Fibroblast of skin of back (primary cell): ENCODE measurements around the gene BCKDHA.
"Not testable (repeated sequence)": the region's sequence is repeated elsewhere in the genome, so short reads cannot be mapped to it uniquely, and the experiment has no call there.

Experiments
- DNase-seq: peaks from one replicate; pipeline ENCODE4 v3.0.0-alpha.2; 2013

BCKDHA gene

DNA sequence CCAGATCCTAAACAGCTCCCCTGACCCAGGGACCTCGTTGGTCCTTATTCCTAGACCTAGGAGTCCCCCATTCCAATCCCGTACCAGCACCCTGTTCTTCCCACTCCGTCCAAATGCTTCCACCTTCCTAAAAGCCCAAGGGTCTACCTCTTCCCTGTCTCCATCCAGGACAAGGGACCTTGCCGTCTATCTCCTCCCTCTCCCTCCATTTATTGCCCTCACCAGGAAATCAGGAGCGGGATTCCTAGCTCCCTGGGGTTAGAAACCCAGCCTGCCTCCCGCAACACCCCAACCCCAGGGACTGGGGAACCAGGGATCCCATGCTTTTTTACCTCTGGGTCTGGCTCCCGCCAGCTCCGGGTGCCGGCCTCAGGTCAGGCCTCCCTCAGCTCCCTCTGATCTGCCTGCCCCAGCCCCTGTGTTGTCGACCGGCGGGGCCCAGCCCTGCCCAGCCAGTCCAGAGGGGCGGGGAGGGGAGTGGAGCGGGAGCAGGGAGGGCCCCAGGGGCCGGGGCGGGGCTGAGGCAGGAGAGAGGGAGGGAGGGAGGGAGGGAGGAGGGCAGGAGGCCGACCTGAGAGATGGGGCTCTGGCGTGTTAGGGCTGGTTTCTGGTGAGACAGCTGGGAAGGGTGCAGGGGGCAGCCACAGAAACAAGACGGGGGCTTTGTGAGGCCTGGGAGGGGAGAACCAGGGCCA lies 29.5 kb downstream of the BCKDHA start, which contains the start of gene B3GNT8:
Gene B3GNT8, minus strand, starts transcription at position 423 of the 695 bp plus-strand sequence. CDS start 596 bp downstream, outside the sequence.
- DNase-seq, result peak; percentile 71

DNA sequence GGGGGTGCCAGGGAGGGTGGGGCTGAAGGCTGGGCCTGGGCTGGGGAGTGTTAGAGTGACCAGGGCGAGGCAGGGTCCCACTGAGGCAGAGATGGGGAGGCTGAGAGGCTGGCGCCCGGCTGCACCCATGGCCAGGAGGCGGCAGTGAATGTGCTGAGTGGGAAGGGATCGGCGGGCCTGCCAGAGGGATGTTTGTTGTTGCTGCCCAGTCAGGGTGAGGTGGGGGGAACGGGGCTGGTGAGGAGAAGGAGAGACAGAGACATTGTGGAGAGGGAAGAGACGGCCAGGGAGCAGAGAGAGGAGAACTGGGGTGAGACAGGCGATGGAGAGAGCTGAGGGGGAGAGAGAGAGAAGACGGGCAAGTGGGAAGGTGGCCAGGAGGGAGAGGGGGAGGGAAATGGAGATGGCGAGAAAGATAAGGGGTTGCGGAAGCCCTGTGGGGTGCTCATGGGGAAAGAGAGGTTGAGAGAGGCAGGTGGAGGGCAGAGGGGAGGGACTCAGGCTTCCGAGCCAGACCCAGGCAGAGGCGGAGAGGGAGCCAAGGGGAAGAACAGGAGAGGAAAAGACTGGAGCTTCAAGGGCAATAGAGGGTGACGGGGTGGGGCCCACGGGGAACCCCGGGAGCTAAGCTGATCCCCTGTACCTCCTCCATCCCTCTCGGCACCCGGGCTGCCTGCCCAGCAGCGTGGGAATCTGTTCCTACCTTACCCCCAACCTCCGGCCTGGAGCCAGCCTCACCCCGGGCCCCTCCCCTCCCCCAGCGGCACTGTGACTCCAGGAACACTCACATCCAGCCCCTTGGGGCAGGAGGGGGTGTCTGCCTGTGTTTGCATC lies 30.2 kb downstream of the BCKDHA start:
- DNase-seq, result no peak

DNA sequence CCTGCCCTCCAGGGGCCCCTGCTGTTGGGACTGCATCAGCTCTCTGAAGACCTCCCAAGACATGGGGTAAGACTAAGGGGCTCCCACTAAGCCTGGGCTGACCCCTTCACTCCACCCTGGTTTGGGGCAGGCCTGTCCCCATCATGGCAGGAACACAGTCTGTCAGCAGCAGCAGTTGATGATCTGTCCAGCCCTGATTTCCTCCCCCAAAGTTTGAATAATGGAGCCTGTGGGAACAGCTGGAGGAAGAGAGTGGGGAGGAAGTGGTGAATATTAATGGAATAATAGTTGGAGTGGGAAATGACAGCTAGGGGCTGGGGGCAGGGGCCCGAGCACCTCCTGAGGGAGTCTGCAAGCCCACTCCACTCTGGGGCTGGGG lies 30.9 kb downstream of the BCKDHA start:
- no peak for DNase-seq

DNA sequence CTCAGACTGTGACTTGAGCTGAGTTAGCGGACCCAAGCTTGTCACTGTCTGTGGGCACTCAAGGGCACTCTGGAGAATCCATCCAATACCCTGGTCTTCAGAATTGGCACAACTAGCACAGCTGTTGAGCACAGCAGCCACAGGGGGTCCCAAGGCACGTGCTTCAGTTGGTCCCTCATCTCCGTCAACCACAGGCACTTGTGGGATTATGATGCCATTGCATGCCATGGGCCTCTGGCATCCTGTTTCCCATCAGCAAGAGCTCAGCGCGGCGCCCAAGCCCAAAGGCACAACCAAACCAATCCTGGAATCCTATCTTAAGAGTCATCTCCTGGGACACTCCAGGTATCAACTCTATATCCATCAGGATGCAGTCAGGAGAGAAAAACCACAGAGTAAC lies 33.3 kb downstream of the BCKDHA start:
- DNase-seq, result peak; percentile 62

DNA sequence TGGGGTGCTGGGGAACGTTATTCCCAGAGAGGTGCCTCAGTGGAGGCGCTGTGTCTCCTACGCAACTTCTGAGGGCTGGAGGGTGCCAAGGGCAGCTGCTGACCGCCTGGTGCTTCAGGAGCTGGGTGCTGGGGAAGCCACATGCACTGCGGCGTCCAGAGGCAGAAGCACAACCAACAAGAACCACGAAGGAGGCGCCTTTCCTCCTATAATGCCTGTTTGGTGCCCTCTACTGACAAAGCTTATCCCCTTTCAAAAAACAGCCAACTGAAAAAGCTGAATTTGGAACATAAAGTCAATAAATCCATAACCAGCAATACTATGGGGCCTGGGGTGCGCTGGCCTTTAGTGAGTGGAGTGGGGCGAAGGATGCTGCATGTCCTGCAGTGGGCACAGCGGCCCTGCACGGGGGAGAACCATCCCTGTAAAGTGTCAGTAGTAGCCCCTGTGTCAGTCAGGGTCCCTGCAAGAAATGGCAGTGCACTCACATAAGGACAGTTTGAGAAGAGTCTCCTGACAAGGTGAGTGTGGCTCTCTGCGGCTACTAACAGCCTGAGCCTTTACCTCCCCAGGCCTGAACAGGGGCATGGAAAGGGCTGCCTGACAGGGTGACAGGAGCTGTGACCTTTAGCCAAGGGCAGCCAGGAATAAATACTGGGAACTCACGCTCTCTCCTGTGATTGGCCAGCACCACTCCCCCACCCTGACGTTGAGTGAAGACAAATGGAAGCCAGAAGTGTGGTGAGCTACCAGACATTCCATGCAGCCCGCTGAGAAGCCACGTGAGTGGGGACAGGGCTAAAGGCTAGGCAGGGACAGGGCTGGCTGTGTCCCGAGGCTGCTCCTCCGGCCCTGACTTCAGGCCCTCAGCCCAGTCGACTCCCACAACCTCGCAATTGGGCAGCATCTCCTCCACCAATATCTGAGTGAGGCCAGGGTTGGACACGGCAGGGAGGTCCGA lies 34.1 kb downstream of the BCKDHA start:
- DNase-seq, result peak; percentile 39

DNA sequence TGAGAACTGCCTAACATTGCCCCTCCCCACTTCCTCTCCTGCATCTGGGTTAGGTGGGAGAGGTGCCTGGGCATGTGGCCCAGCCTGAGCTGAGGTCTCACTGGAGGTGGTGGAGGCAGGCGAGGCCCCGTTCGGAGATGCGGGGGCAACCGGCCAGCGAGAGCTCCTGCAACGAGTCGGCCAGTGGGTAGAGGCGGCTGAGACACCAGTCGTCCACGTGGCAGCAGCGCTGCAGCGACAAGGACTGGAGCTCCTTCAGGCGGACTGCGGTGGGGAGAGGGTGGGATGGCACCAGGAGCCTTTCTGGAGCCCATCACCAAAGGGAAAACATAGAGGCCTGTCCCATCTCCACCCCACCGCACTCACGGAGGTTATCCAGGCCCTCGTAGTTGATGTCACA lies 35.6 kb downstream of the BCKDHA start:
- no peak for DNase-seq

DNA sequence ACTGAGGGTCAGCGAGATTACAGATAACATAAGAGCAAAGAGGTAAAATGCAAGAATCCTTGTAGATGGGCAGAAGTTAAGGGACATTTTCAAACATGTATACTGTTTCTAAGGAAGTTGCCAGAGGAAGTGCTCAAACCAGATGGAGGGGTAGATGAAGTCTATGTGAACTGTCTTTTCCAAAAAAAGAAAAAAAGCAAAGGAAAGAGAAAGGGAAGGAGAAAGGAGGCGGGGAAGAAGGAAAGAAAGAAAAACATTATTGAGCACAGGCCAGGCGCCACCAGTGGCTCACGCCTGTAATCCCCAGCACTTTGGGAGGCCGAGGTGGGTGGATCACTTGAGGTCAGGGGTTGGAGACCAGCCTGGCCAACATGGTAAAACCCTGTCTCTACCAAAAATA lies 36.8 kb downstream of the BCKDHA start:
- DNase-seq, result no peak

DNA sequence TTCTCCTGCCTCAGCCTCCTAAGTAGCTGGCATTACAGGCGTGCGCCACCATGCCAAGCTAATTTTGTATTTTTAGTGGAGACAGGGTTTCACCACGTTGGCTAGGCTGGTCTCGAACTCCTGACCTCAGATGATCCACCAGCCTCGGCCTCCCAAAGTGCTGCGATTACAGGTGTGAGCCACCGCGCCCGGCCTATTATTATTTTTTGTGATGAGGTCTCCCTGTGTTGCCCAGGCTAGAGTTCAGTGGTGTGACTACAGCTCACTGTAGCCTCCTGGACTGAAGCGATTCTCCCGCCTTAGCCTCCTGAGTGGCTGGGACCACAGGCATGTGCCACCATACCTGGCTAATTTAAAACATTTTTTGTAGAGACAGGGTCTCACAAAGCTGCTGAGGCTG lies 37.8 kb downstream of the BCKDHA start:
- not testable (repeated sequence) for DNase-seq

DNA sequence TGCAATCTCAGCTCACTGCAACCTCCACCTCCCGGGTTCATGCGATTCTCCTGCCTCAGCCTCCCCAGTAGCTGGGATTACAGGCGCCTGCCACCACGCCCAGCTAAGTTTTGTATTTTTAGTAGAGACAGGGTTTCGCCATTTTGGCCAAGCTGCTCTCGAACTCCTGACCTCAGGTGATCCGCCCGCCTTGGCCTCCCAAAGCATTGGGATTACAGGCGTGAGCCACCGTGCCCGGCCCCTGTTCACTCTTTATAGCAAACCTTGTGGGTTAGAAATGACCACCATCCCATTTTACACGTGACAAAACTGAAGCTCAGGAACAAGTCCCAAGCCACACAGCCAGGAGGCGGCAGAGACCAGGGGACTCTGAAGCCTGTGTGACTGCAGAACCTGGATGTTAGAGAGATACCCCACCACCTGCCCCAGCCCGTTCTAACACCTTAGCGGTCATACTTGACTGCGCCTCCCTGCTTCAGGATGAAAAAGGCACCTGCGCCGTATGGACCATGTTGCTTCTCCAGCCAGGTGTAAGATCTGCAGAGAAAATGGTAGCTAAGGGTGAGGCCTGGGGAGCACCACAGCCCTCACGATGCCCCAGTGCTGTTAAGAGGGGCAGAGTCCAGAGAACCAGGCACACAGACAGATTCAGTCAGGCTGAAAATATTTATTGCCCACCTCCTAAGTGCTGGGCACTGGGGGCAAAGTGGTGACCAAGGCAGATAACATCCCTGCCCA lies 38.5 kb downstream of the BCKDHA start:
- no peak for DNase-seq

DNA sequence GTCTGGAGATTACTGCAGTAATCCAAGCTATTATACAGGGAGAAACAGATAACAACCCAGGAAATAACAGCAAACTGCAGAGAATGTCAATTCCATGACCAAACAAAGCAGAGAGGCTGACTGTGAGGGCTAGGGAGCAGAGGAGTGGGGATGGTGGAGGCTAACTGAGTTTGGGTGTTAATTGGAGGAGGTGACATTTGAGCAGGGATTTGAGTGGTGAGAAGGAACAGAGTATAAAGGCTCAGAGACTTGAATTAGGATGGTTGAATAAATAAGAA lies 39.0 kb downstream of the BCKDHA start:
- no peak for DNase-seq

DNA sequence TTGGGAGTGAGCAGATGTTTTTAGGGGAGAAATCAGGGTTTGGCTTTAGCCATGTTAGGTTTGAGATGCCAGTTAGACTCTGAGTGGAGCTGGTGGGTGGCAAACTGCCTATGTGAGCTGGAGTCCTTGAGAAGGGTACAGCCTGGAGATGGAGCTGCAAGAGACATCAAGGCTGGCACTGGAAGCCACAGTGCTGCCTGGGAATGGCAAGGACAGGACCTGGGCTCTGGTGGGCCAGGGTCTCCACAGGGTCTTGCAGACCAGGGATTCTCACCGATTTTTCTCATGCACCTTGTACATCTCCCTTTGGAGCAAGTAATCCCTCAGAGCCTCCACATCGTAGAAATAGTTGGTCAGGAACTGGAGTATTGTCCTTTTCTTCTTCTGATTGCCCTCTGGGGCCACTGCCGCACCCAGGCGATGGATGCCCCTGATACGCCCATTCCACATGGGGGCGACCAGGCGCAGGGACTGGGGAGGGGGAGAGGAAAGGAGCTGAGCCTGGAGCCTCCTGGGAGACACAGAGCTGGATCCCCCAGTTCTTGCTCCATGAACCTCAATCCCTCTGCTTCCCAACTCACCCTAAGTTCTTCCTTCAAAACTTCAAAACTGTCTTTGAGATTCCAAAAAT lies 40.4 kb downstream of the BCKDHA start:
- no peak for DNase-seq

DNA sequence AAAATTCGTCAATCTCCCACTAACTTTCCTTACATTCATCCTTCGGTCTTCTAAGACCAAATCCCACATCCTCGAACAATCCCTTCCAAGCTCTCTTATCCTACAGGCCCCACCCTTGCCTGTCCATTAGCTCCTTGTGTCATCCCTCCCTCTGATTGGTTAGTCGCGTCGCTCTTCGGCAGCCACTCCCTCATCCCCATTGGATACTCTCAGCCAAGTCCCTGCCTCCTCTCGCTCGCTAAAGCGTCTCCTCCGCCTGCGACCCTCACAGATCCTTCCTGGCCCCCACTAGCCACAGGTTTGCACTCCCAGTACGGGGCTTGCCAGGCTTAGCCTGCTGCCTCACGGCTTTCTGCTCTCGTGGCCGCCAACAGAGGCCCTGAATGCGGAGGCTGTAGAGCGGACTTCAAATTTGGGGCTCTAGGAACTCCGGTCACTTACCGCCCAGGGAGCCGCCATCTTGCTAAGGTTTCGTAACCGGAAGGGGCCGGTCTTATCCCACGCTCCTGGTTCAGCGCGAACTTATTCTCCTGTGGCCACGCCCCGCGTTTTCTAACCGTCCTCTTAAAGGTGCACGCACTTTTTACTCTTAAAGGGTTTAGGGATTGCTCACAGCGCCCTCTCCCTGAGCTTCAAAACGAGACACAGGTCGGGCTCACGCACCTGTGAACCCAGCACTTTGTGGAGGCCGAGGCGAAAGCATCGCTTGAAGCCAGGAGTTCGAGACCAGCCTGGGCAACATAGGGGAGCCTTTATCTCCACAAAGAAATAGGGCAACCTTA lies 42.0 kb downstream of the BCKDHA start, which contains the start of gene DMAC2:
Gene DMAC2, minus strand, starts transcription at position 472 of the 782 bp plus-strand sequence. Its CDS starts 13 bp downstream, at position 459.
- DNase-seq, result peak; percentile 98

DNA sequence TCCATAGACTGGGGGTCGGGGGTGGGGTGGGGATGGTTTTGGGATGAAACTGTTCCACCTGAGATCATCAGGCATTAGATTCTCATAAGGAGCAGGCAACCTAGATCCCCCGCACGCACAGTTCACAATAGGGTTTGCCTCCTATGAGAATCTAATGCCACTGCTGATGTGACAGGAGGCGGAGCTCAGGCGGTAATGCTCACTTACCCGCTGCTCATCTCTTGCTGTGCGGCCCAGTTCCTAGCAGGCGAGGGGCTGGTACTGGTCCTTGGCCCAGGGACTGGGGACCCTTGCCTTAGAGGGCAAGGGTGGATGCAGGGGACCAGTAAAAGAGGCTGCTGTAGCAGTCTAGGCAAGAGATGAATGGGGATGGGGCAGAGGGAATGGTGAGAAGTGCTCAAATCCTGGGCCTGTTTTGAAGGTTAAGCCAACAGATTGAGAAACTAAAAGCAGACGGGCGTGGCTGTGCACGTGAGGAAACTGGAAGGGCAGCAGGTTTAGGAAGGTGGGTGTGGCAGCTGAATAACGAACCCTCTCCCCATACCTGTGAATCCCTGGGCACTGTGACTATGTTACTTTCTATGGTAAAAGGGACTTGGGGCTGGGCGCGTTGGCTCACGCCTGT lies 43.8 kb downstream of the BCKDHA start:
- DNase-seq, result no peak

DNA sequence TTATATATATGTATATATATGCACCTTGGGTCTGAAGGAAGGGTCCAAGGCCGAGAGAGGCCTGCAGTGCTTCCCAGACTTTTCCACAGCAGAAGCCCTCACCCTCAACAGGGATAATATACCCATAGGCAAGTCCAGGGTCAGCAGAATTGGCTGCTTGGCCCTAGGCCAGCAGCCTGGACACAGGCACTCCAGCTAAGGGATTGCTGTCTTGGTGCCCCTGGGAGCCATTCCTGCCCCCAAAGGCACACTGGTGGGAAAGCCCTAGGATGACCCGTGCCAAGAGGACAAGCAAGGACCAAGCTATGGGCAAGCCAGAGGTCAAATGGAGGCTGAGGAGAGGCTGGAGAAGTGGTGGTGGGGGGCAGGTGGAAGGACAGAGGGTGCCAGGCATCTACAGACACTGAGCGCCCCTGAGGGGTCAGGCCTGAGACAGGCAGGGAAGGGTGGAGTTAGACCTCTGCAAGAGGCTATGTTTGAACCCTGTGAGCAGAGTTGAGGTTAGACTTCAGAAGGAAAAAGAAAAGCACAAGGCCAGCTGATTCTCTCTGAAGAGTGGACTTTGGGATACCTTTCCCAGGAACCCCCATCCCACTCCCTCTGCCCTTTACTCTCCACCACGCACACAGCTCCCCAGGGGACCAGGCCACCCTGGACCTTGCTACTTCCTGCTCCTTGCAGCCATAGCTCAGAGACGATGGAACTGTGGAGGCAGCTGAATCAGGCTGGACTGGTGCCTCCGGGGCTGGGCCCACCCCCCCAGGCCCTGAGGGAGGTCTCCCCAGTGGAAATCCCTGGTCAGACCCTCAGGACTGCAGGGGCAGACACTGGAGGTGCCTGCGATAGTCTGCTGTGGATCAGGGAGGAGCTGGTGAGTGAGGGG lies 45.1 kb downstream of the BCKDHA start, which contains the start of gene ERICH4:
Gene ERICH4, plus strand, starts transcription at position 684 of the 883 bp plus-strand sequence. Its CDS starts 14 bp downstream, at position 698.
- no peak for DNase-seq

DNA sequence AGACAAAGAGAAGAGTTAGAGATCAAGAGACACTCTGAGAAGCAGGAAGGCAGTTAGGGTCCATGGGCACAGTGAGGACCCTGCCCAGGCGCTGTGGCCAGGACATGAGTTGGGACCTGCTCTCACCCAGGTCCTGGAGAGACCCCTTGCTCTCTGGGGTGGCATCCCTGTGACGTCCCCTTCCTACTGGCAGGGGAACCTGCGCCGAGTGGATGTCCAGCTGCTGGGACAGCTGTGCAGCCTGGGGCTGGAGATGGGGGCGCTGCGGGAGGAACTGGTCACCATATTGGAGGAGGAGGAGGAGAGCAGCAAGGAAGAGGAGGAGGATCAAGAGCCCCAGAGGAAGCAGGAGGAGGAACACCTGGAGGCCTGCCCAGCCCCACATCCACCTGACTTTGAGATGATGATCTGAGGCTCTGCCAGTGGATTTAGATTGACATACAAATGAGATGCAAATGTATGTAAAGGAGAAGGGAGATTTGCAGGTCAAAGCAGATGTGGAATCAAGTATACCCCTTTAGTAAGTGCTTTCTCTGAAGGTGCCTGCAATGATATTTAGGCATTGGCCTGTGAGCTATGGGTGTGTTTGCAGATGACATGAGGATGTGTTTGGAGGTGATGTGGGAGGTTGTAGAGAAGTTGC lies 46.3 kb downstream of the BCKDHA start:
- DNase-seq, result no peak

DNA sequence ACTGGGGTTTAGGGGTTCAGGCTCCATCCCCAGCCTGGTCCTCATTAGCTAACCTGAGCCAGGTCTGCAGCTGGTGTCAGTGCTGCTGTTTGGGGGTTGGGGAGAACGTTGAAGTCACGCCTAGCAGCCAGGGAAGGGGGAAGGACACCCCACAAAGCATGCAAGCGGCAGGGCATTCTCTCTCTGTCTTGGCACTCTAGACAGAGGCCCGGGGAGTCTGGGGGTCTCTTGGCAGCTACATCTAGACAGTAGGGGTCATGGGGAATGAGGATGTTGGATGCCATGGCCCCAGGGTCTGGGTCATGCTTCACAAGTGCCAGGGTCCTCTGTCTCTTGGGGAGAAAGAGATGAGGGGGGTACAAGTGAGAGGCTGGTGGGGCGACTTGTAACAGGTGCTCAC lies 48.0 kb downstream of the BCKDHA start:
- no peak for DNase-seq

DNA sequence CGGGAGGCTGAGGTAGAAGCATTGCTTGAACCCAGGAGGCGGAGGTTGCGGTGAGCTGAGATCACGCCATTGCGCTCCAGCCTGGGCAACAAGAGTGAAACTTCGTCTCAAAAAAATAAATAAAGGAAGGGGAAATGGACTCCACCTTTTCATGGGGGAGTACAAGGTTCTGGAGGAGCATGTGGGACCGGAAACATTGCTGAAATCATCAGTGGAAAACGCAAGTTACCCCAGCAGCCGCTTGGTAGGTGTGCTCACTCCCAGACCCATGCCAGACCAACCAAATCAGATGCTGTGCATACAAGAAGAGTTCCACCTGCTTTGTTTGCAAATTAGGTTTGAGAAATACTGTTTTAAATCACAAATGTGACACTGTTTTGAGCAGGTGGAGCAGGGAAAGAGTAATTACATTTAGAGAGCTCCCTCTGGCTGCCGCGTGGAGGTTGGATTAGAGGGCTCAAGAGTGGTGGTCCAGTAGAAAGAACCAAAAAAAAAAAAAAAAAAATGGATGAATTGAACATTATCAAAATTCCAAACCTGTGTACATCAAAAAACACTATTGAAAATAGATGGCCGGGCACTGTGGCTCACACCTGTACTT lies 50.2 kb downstream of the BCKDHA start:
- DNase-seq, result no peak
